AG04450 (cell line): ENCODE measurements around the gene BCKDHA. TPM values are rescaled to one million over a fixed set of nuclear protein-coding genes. Genes with fewer than 3 reads are reported as not detected.

Source experiments
- CTCF ChIA-PET: fragments of 300-600, 350-600 bp; formaldehyde crosslinking; extraction: SDS; loops from one replicate; lab custom pipeline; 2022; ENCODE audit warnings: antibody characterized with exemption, inconsistent platforms; lab: Charles Lee
- POLR2A ChIA-PET: fragments of 350-600 bp; formaldehyde crosslinking; extraction: SDS; loops from one replicate; lab custom pipeline; 2021; ENCODE audit warnings: antibody characterized with exemption, inconsistent platforms; lab: Yijun Ruan, JAX
- DNase-seq: peaks from one replicate; pipeline ENCODE4 v3.0.0-alpha.2; 2011; ENCODE audit warnings: low read depth, low spot score
- H3K27ac ChIP-seq: one replicate; pipeline ENCODE4 v1.5.1; 2012; ENCODE audit warnings: low read depth, low read length, control low read depth
- H3K27me3 ChIP-seq: one replicate; pipeline ENCODE4 v1.6.0; 2012; ENCODE audit warnings: low read length; ENCODE audit not compliant: control insufficient read depth, insufficient read depth
- H3K4me3 ChIP-seq: 2 replicates; pipeline ENCODE4 v1.5.1; 2011; ENCODE audit warnings: mild to moderate bottlenecking, low read depth, low read length, control low read depth
- H3K9me3 ChIP-seq: 2 replicates; pipeline ENCODE4 v1.5.1; 2012; ENCODE audit warnings: low read length; ENCODE audit not compliant: control insufficient read depth, insufficient read depth
- polyA minus RNA-seq: library from RNA; depleted of rRNA, polyadenylated mRNA; stranded (reverse); fragments of >200 nt; gene quantifications from 2 replicates; pipeline ENCODE4 v1.2.3, GENCODE V29; 2011; rRNA and poly(A)+ RNA removed
- polyA plus RNA-seq: library from polyadenylated mRNA; depleted of rRNA; stranded (reverse); fragments of >200 nt; gene quantifications from 2 replicates; pipeline ENCODE4 v1.2.3, GENCODE V29; 2011; rRNA removed
- TF ChIP-seq, protein P1 (sequence below): IDR thresholded peaks from 2 replicates; pipeline ENCODE4 v1.5.1; 2011; ENCODE audit warnings: low read depth, low read length, control low read depth, inconsistent platforms

Gene BCKDHA
- polyA plus RNA-seq: 10.8 and 15.3 TPM in 2 replicates
- 2.2 and 5.1 TPM in 2 replicates for polyA minus RNA-seq

- Histone ChIP-seq H3K27me3 (no peaks in the 10 kb centered on the region), H3K4me3 (peak within 1 kb of the TSS; percentile 93), H3K9me3 (no peaks in the 10 kb centered on the region), H3K27ac (peak within 1 kb of the TSS; percentile 85)
- CTCF ChIA-PET: no interaction called here
- POLR2A ChIA-PET: no interaction called here
- DNase-seq: peak; percentile 100
- TF ChIP-seq, protein P1, sequence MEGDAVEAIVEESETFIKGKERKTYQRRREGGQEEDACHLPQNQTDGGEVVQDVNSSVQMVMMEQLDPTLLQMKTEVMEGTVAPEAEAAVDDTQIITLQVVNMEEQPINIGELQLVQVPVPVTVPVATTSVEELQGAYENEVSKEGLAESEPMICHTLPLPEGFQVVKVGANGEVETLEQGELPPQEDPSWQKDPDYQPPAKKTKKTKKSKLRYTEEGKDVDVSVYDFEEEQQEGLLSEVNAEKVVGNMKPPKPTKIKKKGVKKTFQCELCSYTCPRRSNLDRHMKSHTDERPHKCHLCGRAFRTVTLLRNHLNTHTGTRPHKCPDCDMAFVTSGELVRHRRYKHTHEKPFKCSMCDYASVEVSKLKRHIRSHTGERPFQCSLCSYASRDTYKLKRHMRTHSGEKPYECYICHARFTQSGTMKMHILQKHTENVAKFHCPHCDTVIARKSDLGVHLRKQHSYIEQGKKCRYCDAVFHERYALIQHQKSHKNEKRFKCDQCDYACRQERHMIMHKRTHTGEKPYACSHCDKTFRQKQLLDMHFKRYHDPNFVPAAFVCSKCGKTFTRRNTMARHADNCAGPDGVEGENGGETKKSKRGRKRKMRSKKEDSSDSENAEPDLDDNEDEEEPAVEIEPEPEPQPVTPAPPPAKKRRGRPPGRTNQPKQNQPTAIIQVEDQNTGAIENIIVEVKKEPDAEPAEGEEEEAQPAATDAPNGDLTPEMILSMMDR: no peak
Observed at GRCh38 chr19:41397086-41398049, at the start of gene BCKDHA, which contains the start of gene EXOSC5. TSS of gene BCKDHA (plus strand) at chr19:41397818. CDS start at chr19:41397828, 10 bp downstream. TSS of gene EXOSC5 (minus strand) at chr19:41397359. CDS start at chr19:41397328, 31 bp downstream.

DNA sequence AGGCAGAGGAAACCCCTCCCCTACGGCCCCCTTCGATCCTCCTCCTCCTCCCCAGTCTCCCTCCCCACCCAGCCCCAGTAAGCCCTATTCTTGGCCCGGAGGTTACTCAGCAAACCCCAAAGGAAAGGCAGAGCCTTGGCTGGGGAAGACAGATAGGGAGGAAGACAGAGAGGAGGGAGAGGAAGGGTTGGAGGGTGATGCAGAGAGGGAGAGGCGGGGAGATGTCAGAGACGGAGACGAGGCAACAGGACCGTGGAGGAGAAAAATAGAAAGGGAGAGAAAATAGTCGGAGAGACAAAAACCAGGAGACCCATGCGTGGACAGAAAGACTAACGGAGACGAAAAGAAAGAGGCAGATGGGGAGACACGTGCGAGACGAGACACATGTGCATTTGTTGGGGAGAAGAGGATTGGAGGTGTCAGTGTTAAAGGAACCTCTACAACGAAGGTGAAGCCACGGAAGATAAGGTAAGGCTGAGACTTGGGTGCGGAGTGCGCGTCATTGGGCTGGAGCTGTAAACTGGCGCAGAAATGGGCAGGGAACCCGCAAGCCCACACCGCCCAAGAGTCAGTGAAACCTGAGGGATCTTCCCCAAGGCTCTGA lies 46.8 kb upstream of the BCKDHA start:
- no peak for DNase-seq
- TF ChIP-seq, protein P1: no peak
- CTCF ChIA-PET: interaction anchor here (2.8 kb wide), 1 partner anchor 29 kb away, joined by 14 read pairs; no protein-coding TSS in a partner anchor
- POLR2A ChIA-PET: interaction anchor here (0.6 to 3.0 kb wide), 5 partner anchors 9 to 40 kb away, joined by 3 to 43 read pairs (median 4); no protein-coding TSS in a partner anchor
- peak overlapping the region; percentile 91 for H3K4me3 ChIP-seq
- no peak overlapping the region for H3K27ac ChIP-seq
- H3K27me3 ChIP-seq: no peaks in the 10 kb centered on the region
- H3K9me3 ChIP-seq: no peaks in the 10 kb centered on the region; the same call in 1 of the 2 replicates

DNA sequence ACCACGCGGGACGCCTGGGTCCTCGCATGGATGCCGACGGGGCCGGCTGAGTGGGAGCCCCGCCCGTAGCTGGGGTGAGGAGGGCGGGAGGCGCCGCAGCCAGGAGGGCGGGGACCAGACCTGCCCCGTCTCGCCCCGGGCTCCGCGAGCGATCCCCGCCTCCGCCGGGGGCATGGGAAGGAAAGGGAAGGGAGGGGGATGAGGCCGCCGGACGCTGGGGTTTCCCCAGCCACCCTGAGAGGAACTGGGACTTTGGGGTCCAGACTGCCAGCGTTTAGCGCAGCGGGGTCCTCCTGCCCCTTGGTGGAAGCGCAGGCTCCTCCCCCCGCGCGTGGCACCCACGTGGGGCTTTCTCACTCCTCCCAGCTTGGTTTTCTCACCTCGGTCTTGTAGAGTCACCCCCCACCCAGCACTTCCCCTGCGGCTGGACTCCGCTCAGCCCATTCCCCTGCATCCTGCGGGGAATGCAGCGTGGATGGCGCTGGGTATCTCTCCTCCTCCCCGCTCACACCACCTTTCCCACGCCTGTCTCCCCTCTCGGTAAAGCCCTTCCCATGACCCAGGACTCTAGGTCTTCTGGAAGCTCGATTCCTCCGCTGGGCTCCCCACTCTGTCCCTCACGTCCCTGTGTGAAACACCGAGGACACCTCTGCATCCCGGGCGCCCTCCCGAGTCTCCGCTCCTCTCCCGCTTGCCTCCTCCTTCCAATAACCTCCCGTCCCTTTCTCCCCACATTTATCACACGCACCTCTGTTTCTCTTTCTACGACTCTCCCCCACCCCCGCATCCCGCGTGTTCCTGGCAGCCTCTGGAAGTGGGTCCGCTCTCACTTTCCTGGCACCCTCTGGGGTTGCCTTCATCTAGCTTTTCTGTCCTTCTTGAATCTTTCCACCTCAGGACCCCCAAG lies 46.0 kb upstream of the BCKDHA start:
- peak overlapping the region; percentile 21 for H3K27ac ChIP-seq
- H3K4me3 ChIP-seq: peak overlapping the region; percentile 91
- POLR2A ChIA-PET: interaction anchor here (0.6 to 3.0 kb wide), 7 partner anchors 14 to 53 kb away, joined by 3 to 43 read pairs (median 4); partner anchors contain the start of genes CCDC97 and TMEM91
- TF ChIP-seq, protein P1: no peak
- H3K9me3 ChIP-seq: no peaks in the 10 kb centered on the region; the same call in 1 of the 2 replicates
- CTCF ChIA-PET: interaction anchor here (0.5 to 2.8 kb wide), 7 partner anchors 9 to 61 kb away, joined by 3 to 16 read pairs (median 4); partner anchors contain the start of gene B9D2
- DNase-seq: no peak
- H3K27me3 ChIP-seq: no peaks in the 10 kb centered on the region

DNA sequence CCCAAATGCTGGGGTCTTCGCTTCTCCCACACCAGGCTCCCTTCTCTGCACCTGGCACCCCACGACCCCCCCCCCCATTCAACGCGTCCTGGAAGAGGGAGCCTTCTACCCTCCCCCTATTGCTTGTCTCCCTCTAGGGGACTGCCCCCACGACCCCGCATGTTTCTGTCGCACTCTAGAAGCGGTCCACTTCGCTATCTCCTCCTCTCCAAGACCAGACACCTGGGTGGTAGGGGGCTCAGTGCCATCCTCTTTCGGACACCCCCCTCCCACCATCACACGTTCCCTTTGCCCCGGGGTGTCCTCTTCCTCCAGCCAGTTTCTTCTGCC lies 45.4 kb upstream of the BCKDHA start:
- Histone ChIP-seq H3K4me3 (peak overlapping the region; percentile 91), H3K9me3 (no peaks in the 10 kb centered on the region; the same call in 1 of the 2 replicates), H3K27ac (no peak overlapping the region), H3K27me3 (no peaks in the 10 kb centered on the region)
- ChIA-PET CTCF (interaction anchor here (0.7 to 2.8 kb wide), 9 partner anchors 10 to 133 kb away, joined by 3 to 16 read pairs (median 4); partner anchors contain the start of gene B9D2), POLR2A (interaction anchor here (0.6 to 3.0 kb wide), 7 partner anchors 11 to 54 kb away, joined by 3 to 43 read pairs (median 6); partner anchors contain the start of genes B9D2, CCDC97 and TMEM91)
- no peak for DNase-seq
- TF ChIP-seq, protein P1: no peak
